MV-4-11 (cell line): Measurements from ENCODE around the gene MTOR.
A peak's percentile ranks its signal among the peaks of the same experiment; 100 is the strongest.
"Not testable (repeated sequence)": the region's sequence is repeated elsewhere in the genome, so short reads cannot be mapped to it uniquely, and the experiment has no call there.

ENCODE experiments used
- DNase-seq: peaks from one replicate; lab custom pipeline; 2025; lab: John Stamatoyannopoulos, UW

MTOR gene

DNA sequence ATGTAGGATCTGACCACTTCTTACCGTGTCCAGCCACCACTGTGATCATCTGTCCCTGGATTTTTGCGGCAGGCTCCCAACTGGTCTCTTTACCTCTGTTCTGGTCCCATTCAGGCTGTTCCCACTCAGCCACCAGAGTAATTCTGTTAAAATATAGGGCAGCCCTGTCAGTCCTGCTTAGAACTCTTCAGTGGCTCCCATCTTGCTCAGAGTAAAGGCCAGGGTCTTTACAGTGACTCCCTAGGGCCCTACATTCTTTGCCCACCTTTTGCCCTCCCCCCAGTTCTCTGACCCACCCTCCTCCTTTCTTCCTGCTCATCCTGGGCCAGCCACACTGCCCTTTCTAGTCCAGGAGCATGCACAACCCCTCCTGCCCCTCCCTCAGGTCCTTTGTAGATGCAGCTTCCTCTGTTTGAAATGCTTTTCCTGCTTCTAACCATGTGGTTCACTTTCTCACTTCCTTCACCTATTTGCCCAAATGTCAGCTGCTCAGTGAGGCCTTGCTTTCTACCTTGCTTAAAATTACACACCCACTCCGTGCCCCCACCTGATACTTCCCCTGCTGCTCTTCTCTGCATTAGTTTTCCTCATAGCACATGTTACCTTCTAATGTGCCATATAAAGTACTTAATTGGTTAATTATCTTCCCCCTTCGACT, 18.5 kb upstream of the MTOR start:
- DNase-seq: no peak

DNA sequence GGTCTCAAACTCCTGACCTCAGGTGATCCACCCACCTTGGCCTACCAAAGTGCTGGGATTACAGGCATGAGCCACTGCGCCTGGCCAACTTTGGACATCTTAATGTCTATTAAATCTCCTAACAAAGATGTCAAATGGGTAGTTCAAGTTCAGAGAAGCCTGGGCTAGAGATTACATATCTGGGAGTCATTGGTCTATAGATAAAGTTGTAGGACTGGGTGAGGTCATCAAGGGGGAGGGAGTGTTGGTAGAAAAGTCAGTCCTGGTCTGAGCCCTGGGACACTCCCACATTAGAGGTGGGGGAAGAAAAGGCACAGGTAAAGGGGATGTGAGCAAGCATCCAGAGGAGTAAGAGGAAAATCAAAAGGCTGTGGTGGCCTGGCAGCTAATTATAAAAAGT, 17.3 kb upstream of the MTOR start:
- DNase-seq: no peak

DNA sequence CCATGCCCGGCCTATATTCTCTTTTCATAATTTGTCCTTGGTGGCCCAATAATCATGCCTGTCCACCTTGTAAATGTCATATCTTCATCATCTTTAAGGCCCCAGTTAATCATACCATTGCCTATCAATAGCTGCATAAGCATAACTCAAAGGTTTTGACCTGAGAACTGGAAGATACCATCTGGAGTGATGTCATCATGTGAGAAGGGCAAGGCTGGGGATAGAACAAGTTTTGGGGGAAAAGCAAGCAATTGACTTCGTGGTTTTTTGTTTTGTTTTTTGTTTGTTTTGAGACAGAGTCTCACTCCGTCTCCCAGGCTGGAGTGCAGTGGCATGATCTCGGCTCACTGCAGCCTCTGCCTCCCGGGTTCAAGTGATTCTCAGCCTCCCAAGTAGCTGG, 16.8 kb upstream of the MTOR start:
- no peak for DNase-seq

DNA sequence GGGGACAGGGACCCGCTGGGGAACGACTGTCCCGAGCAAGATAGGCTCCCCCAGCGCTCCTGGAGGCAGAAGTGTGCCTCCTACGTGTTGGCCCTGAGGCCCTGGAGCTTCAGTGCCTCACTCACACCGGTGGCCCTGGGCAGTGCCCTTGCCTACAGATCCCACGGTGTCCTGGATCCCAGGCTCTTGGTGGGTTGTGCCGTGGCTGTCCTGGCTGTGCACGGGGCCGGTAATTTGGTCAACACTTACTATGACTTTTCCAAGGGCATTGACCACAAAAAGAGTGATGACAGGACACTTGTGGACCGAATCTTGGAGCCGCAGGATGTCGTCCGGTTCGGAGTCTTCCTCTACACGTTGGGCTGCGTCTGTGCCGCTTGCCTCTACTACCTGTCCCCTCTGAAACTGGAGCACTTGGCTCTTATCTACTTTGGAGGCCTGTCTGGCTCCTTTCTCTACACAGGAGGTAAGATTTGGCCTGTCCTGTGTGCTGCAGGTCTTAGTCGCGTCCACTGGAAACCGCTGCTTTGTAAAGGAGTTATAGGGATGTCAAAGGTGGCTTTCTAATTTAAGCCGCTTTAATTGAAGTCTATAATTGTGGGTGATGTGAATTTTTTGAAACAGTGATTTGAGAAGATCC, 11.4 kb upstream of the MTOR start:
- DNase-seq: no peak

DNA sequence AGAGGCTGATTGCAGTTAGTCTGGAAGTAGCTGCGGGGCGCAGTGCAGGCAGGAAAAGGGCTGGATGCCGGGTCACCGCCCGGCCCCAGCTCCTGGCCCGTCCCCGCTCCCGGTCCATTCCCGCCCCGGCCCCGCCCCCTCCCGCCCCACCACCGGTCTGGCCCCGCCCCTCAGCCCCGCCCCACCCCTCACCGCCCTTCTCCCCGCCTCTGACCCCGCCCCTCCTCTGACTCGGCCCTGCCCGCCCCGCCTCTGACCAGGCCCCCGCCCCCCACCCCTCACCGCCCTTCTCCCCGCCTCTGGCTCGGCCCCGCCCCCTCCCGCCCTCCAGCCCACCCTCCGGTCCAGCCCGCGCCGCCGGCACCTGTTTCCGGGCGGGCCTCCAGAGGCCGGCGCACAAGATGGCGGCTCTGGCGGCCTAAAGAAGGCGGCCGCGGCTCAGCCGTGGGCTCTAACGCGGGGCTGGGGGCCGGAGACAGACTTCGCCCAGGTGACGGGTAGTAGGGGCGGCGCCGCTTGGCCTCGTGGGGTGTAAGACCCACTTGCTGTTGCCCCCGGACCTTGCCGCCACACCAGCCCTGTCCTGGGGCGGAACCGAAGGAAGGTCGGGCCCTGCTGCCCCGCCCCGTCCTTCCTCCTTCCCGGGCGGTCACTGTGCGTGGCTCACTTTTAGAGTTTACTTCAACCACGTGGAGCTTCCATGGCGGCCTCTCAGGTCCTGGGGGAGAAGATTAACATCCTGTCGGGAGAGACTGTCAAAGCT, 10.7 kb upstream of the MTOR start, which contains the start of gene UBIAD1:
TSS of gene UBIAD1 (plus strand) at position 367 of the 763 bp plus-strand sequence. CDS start at position 701, 334 bp downstream.
- DNase-seq: peak; percentile 76

DNA sequence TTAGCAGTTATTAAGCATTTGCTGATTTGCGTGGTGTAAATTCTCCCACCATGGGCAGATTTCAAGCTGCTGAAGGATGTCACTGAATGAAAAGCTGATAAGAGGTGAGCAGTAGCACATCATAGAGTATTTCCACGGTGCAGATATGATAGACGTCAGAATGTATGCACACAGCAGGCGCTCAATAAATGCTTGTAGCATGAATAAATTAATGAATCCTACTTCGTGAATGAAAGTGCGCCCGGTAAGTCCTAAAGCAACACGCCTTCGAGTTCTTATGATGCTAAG, 10.1 kb upstream of the MTOR start:
- DNase-seq: no peak

DNA sequence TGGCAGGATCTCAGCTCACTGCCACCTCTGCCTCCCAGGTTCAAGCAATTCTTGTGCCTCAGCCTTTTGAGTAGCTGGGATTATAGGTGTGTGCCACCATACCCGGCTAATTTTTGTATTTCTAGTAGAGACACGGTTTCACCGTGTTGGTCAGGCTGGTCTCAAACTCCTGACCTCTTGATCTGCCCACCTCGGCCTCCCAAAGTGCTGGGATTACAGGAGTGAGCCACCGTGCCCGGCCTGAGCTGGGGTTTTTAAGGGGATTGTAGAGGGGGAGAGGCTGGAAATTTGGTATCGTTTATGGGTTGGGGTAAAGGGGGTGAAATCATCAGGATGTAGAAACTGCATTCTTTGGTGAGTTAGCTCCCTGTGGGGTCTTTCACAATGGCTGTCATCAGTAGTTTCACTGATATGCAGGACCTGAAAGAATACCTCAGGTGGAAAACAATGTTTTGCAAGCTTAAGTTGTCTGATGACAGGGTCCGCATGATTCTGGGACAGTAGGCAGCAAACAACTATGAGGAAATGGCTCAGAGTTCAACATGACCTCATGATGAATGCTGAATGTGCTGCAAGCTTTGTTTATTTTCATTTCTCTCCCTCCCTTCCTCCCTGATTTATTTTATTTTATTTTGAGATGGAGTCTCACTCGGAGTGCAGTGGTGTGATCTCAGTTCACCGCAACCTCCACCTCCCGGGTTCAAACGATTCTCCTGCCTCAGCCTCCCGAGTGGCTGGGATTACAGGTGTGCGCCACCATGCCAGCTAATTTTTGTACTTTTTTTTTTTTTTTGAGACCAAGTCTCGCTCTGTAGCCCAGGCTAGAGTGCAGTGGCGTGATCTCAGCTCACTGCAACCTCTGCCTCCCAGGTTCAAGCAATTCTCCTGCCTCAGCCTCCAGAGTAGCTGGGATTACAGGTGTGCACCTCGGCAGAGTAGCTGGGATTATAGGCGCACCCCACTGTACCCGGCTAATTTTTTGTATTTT, 5.3 kb upstream of the MTOR start:
- DNase-seq: not testable (repeated sequence)

DNA sequence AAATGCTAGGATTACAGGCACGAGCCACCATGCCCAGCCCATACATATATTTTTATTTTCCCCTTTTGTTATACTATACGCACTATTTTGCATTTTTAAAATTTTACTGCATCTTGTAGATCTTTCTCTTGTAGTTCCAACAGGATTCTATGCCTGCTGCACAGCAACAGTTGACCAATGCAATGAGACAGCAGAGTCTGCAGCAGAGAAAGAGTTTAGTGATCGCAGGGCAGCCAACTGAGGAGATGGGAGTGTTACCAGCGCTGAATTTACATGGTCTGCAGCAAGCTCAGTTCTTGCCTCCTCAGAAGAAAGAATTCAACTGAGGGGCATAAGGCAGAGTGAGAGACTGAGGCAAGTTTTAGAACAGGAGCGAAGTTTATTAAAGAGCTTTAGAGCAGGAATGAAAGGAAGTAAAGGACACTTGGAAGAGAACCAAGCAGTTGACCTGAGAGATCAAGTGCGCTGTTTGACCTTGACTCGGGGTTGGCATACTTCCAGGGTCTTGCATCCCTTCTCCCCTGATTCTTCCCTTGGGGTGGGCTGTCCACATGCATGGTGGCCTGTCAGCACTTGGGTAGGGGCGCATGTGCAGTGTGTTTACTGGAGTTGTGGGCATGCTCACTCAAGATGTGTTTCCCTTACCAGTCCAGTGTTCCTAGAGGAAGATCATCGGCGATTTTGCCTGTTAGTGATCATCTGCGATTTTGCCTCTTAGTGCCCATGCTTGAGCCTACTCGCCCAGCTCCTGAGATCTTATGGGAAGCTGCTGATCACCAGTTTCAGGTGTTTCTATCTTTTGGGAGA, 4.1 kb upstream of the MTOR start:
- no peak for DNase-seq

DNA sequence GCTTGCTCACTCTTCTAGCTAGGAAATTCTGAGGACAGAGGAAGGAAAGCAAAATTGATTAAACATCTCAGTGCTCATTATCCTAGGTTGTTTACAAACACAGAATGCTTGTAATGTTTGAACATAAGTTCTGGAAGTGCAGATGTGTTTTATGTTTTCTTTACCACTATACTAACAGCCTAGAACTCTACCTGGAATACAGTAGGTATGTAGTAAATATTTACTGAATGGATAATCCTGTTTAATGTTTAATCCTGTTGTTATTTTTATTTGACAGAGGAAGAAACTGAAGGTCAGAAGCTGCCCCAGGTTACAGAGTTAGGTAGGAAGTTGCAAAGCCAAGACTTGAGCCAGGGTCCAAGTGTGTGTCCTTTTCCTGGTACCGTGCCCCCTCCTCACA, 6.1 kb downstream of the MTOR start:
- DNase-seq: no peak

DNA sequence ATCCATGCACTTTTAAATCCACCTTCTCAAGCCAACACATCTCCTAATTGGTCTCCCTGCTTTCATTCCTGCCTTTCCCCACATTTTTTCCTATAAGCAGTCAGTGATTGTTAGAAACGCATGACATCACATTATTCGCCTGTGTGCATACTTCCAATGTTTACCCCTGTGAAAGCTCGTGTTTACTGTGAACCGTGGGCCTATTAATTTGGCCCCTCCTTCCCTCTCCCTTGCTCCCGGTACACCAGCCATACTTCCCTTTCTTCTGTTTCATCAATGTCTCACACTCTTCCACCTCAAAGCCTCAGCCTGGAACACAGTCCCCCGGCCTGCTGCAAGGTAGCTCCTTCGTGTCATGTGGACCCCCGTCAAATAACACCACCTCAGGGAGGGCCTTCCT, 9.1 kb downstream of the MTOR start:
- no peak for DNase-seq

DNA sequence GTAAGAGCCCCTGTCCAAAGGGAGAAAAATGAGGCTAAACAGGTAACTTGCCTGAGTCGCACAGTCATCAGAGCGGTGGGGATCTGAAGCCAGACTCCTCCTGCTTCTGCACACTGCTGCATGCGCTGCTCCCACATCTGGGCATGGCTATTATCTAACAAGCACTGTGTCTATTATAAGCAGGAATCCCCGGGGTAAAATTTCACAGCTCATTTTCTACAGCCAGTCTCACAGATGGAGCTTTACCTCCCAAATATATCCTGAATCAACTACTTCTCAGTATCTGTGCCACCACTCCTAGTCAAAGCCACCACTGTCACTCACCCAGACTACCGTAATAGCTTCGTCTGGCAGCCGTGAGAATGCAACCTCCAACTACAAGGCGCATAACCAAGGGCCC, 9.8 kb downstream of the MTOR start:
- no peak for DNase-seq

DNA sequence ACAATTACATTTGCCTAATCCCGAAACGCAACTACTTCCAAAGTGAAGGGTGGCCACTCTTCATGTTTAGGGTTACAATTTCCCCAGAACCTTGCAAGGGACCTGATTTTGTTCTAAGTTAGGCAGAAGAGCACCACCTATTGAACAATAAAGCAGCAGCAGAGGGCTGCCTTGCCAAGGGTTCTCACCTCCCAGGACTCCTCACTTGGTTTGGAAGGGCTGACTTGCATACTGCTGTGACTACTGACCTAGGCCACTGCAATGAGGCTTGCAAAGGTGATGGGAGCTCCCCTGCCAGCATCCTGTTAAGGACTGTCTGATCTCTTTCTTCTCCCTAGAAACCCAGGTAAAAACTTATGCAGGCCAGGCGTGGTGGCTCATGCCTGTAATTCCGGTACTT, 14.2 kb downstream of the MTOR start:
- DNase-seq: no peak

DNA sequence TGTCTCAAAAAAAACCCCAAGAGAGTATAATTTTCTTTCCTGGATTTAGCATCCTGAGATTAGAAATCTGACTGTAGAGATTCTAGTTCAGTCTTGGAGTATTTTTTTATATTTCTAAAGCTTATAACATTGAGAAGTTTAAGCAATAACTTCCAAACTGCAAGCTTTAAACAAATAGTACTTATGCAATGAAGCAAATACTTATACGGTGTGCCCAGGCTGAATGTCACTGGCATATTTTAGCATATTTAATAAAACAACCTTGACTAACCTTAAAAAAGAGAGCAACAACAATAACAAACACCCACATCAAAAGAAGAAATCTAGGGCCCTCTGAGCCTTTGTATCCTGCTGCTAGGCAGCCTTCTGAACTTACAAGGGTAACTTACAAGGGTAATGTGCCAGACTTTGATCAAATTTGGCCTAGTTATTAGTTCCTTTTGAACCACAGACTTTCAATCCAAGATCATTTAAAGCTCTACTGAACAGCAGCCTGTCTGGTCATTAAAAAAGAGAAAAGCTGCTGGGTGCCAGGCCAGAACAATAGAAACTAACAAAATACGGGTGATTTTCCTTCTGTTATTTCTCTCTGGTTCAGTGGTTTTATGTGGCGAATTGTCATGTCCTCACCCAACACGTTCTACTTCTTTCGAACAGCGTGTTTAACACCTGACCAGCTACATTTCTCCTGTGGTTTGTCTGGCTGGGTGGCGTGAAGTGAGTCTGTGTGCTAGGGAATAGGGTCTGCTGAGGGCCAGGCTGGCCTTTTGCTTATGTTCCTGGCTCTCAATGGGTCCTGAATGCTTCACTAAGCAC, 16.2 kb downstream of the MTOR start:
- no peak for DNase-seq

DNA sequence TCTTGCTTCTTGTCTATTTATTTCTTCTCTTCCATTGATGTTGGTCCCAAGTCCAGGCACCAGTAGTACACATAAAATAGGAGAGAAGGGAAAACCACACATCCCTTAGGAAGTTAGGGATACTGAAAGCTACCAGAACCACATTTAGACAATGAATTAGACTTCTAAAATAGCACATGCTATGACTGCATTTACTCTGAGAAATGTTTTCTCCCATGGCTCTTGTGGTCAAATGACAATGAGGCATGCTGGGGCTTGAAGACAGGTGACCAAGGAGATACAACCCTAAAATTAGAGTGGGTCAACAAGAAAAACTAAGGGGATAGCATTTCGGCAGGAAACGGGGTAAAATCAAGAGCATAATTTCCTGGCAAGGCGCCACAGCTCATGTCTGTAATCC, 17.1 kb downstream of the MTOR start:
- no peak for DNase-seq

DNA sequence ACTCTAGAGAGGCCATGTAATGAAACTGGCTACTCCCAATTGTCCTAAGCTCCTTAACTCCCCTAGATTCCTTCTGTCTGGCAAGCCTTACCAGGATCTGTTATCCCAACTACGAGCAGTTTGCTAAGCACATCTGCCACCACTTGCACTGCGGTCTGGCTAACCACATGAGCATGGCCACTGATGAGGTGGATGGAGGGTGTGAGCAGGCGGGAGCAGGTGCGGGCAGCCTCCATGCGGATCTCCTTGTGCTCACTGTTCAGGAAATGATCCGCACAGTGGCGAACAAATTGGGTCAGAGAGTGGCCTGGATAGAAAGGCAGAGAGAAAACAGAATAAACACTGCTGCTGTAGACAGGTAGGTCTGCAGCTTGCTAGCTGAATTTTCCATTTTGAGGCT, 24.0 kb downstream of the MTOR start:
- no peak for DNase-seq

DNA sequence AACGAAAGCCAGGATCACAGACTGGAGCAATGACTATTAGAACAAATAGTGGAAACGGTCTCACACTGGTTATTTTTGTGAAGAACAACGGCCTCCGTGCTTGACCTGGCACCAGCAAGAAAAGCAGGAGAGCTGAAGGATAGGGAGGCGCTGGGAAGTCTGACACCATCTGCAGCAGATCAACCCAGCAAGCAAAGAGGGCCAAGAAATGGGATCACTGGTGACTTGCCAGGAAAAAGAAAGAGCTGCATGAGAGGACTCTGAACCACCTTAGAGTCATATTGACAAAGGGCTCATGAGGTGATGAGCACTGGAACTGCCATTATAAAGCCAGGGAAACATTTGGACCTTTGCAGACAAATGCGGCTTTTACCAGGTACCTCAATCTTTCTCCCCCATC, 25.0 kb downstream of the MTOR start:
- DNase-seq: no peak

DNA sequence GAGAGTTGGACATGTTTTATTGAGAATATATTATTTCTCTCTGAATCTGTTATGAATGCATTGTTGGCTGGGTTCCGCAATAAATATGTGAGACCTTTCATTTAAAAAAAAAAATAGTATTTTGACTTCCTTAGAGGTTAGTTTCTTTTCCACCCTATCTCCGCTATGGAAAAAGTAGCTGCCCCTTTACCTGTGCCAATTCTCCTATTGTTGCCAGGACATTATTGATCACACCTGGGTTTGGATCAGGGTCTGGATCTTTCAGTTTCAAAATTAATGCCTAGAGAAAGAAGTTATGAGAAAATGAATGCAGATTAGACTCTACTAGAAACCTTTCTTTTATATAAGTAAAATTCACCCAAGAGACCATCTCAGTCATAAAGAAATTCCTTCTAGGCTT, 29.1 kb downstream of the MTOR start:
- DNase-seq: no peak

DNA sequence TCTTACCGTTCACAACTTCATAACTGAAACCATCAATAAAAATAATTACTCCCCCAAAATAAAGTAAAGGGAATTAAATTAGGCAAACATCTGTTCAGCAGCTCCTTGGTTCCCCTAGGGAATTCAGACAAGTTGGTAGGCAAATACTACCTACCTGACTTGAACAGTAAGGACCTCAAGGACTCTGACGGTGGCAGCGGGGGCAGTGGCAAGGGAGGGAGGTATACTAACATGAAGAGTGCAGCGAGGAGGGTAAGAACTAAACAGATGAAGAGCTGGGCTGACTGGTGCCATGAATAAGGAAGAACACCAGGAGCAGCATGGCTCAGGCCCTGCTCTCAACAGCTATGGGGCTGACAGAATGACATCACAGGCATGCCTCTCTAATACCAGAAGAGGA, 33.1 kb downstream of the MTOR start:
- peak; percentile 52 for DNase-seq

DNA sequence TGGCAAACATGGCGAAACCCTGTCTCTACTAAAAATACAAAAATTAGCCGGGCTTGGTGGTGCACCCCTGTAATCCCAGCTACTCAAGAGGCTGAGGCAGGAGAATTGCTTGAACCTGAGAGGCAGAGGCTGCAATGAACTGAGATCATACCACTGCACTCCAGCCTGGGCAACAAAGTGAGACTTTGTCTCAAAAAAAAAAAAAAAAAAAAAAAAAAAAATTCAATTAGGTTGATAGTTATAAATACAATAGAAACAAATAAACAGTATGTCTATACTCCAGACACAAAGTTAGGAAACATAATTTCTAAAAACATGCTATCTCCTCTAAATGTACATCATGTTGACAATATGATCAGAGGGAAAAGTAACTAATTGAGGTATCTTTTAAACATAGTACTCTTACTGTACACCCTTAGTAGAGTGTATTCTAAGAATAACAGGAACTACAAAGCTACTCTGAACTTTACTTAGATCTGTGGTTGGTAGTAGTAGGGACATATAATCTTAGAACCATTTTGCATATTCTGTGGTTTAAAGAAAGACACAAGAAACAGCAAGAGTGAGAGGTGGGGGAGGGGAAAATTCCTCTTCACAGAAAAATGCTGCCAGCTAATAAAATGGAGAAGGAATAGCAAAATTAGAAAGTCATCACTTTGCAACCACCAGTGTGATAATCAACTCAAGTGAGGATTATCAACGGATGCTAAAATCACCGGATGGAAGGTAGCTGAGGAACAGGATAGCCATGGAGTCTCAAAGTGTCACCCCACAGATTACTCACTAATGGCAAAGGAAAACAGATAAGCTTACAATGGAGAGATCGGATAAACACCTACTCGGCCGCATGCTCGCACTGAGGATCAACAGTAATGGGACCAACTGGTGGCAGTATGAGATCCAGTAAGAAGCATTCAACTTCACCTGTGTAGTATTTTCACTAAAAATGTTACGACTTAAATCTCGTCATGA, 35.0 kb downstream of the MTOR start:
- peak; percentile 79 for DNase-seq
